Type B pancreatic cell (in vitro differentiated cells): ENCODE data around the gene CIC. TPM values are rescaled to one million over a fixed set of nuclear protein-coding genes. Genes with fewer than 3 reads are reported as not detected.
"Not testable (repeated sequence)": the region's sequence is repeated elsewhere in the genome, so short reads cannot be mapped to it uniquely, and the experiment has no call there.

Source experiments
- DNase-seq: peaks from one replicate; pipeline ENCODE4 v3.0.0; 2021; ENCODE audit warnings: mixed read lengths; ENCODE audit not compliant: unreplicated experiment; ENCODE audit errors: extremely low spot score
- H3K27ac Mint-ChIP-seq: 2 replicates; pipeline ENCODE4 v1.8.0; 2021; ENCODE audit warnings: mild to moderate bottlenecking, mixed read lengths
- H3K27me3 Mint-ChIP-seq: 2 replicates; pipeline ENCODE4 v1.8.0; 2021; ENCODE audit warnings: mixed read lengths
- H3K36me3 Mint-ChIP-seq: 2 replicates; pipeline ENCODE4 v1.8.0; 2021; ENCODE audit warnings: mixed read lengths
- H3K4me1 Mint-ChIP-seq: one replicate; pipeline ENCODE4 v1.8.0; 2021; ENCODE audit warnings: mixed read lengths; ENCODE audit not compliant: unreplicated experiment
- H3K4me3 Mint-ChIP-seq: 2 replicates; pipeline ENCODE4 v1.8.0; 2021; ENCODE audit warnings: mild to moderate bottlenecking, mixed read lengths
- H3K9me3 Mint-ChIP-seq: 2 replicates; pipeline ENCODE4 v1.8.0; 2021; ENCODE audit warnings: mixed read lengths
- total RNA-seq: library from RNA; stranded (reverse); gene quantifications from 2 replicates; pipeline ENCODE4 v1.2.1, GENCODE V29; 2021; ENCODE audit warnings: low replicate concordance
- TF ChIP-seq, protein P1 (sequence below): fragments of 200-600 bp; sonication (generic); conservative IDR thresholded peaks from 2 replicates; pipeline ENCODE4 v1.5.0; 2021; ENCODE audit warnings: antibody characterized with exemption, mild to moderate bottlenecking

Gene CIC
- total RNA-seq, 1 donor from 2014 or later = 70.3 TPM

GRCh38 chr19:42255766-42256745 lies 13.0 kb upstream of the CIC start:
- Mint-ChIP-seq H3K27ac (peak overlapping the region; percentile 93), H3K4me3 (peak overlapping the region; percentile 90), H3K9me3 (no peaks in the 10 kb centered on the region), H3K27me3 (no peaks in the 10 kb centered on the region), H3K36me3 (peaks cover 3% of the 10 kb centered on the region), H3K4me1 (peaks cover 22% of the 10 kb centered on the region)
- no peak for DNase-seq
- TF ChIP-seq, protein P1, sequence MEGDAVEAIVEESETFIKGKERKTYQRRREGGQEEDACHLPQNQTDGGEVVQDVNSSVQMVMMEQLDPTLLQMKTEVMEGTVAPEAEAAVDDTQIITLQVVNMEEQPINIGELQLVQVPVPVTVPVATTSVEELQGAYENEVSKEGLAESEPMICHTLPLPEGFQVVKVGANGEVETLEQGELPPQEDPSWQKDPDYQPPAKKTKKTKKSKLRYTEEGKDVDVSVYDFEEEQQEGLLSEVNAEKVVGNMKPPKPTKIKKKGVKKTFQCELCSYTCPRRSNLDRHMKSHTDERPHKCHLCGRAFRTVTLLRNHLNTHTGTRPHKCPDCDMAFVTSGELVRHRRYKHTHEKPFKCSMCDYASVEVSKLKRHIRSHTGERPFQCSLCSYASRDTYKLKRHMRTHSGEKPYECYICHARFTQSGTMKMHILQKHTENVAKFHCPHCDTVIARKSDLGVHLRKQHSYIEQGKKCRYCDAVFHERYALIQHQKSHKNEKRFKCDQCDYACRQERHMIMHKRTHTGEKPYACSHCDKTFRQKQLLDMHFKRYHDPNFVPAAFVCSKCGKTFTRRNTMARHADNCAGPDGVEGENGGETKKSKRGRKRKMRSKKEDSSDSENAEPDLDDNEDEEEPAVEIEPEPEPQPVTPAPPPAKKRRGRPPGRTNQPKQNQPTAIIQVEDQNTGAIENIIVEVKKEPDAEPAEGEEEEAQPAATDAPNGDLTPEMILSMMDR = no peak

DNA sequence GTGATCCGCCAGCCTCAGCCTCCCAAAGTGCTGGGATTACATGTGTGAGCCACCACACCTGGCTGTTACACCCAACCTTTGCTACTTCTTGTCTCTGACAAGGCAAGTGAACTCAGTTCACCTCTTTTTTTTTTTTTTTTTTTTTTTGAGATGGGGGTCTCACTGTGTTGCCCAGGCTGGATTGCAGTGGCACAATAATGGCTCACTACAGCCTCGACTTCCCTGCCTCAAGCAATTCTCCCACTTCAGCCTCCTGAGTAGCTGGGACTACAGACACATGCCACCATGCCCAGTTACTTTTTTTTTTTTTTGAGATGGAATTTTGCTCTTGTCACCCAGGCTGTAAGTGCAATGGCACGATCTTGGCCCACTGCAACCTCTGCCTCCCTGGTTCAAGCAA lies 11.2 kb upstream of the CIC start:
- Mint-ChIP-seq H3K4me3 (peak overlapping the region; percentile 39), H3K4me1 (peaks cover 16% of the 10 kb centered on the region)
- not testable (repeated sequence) for H3K9me3 Mint-ChIP-seq, H3K27me3 Mint-ChIP-seq, H3K36me3 Mint-ChIP-seq, H3K27ac Mint-ChIP-seq, DNase-seq

- TF ChIP-seq, protein P1 = no peak
- Mint-ChIP-seq H3K27me3 (peaks cover 3% of the 10 kb centered on the region), H3K27ac (no peak overlapping the region), H3K4me3 (no peak overlapping the region), H3K9me3 (no peaks in the 10 kb centered on the region), H3K4me1 (peaks cover 10% of the 10 kb centered on the region), H3K36me3 (no peaks in the 10 kb centered on the region)
- DNase-seq = no peak
Measured at GRCh38 chr19:42261763-42262162, 7.3 kb upstream of the CIC start.

DNA sequence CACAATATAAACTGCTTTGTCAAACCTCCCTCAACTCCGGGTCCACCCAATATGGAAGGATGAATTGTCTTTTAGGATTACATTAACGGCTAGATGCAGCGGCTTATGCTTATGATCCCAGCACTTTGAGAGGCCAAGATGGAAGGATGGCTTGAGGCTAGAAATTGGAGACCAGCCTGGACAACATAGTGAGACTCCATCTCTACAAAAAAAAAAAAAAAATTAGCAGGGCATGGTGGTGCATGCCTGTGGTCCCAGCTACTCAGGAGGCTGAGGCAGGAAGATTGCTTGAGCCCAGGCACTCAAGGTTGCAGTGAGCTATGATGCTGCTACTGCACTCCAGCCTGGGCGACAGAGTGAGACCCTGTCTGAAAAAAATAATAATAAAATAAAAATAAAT lies 2.9 kb upstream of the CIC start:
- H3K27ac Mint-ChIP-seq, H3K9me3 Mint-ChIP-seq, H3K4me3 Mint-ChIP-seq, H3K27me3 Mint-ChIP-seq, DNase-seq, H3K36me3 Mint-ChIP-seq: not testable (repeated sequence)
- peaks cover 30% of the 10 kb centered on the region for H3K4me1 Mint-ChIP-seq

GRCh38 chr19:42266928-42267603 lies 2.0 kb upstream of the CIC start:
- not testable (repeated sequence) for H3K9me3 Mint-ChIP-seq, H3K4me3 Mint-ChIP-seq, H3K36me3 Mint-ChIP-seq, DNase-seq, H3K27me3 Mint-ChIP-seq, H3K27ac Mint-ChIP-seq
- peaks cover 30% of the 10 kb centered on the region for H3K4me1 Mint-ChIP-seq

GRCh38 chr19:42267644-42268141 lies 1.4 kb upstream of the CIC start:
- peaks cover 30% of the 10 kb centered on the region for H3K4me1 Mint-ChIP-seq
- DNase-seq = no peak

More at GRCh38 chr19:42267644-42268141, 1.4 kb upstream of the CIC start:
- TF ChIP-seq, protein P1 = no peak
- no peaks in the 10 kb centered on the region for H3K36me3 Mint-ChIP-seq
- H3K27me3 Mint-ChIP-seq = no peaks in the 10 kb centered on the region
- no peak overlapping the region for H3K4me3 Mint-ChIP-seq
- no peak overlapping the region for H3K27ac Mint-ChIP-seq
- no peaks in the 10 kb centered on the region for H3K9me3 Mint-ChIP-seq
